ENCODE measurements around the gene ECEL1.
"Not testable (repeated sequence)": the region's sequence is repeated elsewhere in the genome, so short reads cannot be mapped to it uniquely, and the experiment has no call there.

GRCh38 chr2:232433622-232434021 is 54.0 kb downstream of the ECEL1 start:
- TF ChIP-seq CTCF, POLR2A (IDR thresholded peaks at IDR 0.05): not testable (repeated sequence)

All from right lobe of liver (tissue), 4 donors.